ENCODE measurements around the gene DEFB127. TPM values are rescaled to one million over a fixed set of nuclear protein-coding genes. Genes with fewer than 3 reads are reported as not detected.
"Not testable (repeated sequence)": the region's sequence is repeated elsewhere in the genome, so short reads cannot be mapped to it uniquely, and the experiment has no call there.

The DEFB127 gene, protein sequence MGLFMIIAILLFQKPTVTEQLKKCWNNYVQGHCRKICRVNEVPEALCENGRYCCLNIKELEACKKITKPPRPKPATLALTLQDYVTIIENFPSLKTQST
- not detected for total RNA-seq
- long read RNA-seq: 0 reads

DNA sequence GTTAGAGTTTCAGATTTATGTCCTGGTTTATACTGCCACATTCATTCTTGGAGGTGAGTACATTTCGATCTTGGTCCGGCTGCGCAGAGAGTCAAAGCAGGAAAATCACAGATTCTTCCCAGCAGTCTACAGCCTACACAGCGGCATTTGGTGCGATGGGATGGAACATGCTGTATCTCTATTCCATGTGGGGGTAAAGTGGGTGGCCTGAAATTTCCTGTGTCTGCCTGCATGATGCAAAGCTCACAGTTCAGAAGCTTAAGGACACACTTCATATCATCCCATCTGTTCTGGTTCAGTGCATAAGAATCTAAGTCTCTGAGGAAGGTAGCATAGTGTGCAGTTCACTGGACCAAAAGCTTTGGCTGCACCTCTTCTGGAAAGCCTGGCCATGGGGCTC, at the start of gene DEFB127:
TSS of gene DEFB127 (plus strand) at position 301 of the 400 bp plus-strand sequence. CDS start at position 392, 91 bp downstream.
- intact Hi-C loops (cut with DNase I, micrococcal nuclease): no loop called here
- ATAC-seq (no peak), DNase-seq (no peak)

DNA sequence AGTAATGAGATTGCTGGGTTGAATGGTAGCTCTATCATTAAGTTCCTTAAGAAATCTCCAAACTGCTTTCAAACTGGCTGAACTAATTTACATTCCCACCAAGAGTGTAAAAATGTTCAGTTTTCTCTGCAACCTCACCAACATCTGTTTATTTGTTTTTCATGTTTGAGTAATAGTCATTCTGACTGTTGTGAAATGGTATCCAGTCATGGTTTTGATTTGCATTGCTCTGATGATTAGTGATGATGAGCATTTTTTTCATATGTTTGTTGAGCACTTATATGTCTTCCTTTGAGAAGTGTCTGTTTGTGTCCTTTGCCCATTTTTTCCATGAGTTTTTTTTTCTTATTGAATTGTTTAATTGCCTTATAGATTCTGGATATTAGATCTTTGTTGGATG, 44.9 kb upstream of the DEFB127 start:
- no peak for ATAC-seq
- intact Hi-C loops (cut with DNase I, micrococcal nuclease): no loop called here
- DNase-seq: no peak

DNA sequence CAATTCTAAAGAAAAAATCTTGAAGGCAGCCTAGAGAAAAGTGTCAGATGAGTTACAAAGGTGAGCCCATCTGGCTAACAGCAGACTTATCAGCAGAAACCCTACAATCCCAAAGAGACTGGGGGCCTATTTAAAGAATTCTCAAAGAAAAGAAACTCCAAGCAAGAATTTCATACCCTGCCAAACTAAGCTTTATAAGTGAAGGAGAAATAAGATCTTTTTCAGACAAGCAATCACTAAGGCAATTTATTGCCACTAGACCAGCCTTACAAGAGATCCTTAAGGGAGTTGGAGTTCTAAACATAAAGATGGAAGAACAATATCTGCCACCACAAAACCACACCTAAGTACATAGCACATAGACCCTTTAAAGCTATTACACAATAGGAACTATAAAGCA, 39.7 kb upstream of the DEFB127 start:
- intact Hi-C loops (cut with DNase I, micrococcal nuclease): no loop called here
- DNase-seq (no peak), ATAC-seq (no peak)

DNA sequence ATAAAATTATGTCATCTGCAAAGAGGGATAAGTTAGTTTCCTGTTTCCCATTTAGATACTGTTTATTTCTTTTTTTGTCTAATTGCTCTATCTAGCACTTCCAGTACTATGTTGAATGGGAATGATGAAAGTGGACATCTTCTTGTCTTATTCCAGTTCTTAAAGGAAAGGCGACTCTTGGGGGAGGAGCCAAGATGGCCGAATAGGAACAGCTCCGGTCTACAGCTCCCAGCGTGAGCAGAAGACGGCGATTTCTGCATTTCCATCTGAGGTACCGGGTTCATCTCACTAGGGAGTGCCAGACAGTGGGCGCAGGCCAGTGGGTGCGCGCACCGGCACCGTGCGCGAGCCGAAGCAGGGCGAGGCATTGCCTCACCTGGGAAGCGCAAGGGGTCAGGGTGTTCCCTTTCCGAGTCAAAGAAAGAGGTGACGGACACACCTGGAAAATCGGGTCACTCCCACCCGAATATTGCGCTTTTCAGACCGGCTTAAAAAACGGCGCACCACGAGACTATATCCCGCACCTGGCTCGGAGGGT, 27.4 kb upstream of the DEFB127 start:
- intact Hi-C loops (cut with DNase I, micrococcal nuclease); ATAC-seq: not testable (repeated sequence)

DNA sequence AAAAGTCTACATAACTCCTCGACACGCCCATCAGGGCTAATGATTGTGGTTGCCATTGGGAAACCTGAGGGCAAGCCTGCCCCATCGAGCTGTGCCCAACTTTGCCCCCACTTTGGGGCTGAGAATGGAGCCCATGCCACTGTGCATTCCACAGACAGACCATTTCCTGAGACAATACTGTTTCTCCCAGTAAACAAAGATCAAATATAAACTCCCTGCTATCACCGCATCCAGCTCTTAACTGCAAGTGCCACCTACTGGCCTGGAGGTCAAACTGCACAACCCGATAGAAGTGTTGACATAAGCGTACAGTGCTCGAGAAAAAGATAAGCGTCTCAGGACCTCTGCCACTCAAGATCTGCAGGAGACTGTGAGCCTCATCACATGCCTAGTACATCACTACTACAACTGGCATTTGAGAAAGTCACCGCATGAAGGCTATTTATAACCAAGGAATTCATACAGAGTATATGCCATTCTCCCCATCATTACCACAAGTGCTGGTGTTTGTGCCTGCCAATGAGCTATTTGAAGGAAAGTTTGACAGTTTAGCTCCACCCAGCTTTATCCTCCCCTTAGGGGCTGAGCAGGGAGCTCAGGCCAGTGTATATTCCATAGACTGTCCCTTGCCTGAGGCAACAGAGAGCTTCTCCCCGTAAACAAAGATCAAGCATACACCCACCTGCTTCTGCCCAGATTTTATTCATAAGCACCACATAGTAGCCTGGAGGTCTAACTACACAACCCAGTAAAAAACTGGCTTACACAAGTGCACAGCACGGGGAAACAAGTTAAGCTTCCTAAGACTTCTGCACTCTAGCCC, 19.4 kb upstream of the DEFB127 start:
- intact Hi-C loops (cut with DNase I, micrococcal nuclease): no loop called here
- no peak for ATAC-seq

More for the DNA sequence above, 27.4 kb upstream of the DEFB127 start:
- not testable (repeated sequence) for DNase-seq

DNA sequence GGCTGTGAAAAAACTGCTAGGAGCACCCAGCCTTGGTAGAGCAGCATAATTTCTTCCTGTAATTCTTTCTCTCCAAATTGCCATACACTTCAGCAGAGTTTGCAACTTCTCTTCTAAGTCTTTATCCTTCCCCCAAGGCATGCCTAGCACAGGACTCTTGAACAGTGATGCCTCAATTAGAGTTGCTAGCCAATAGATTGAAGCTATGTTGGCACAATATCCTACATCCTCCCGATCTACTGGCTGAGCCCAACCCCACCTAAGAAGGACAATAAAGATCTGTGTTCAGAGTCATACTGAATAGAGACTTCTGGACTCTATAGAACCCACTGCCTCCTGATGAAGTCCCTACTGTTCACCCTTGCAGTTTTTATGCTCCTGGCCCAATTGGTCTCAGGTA, 15.0 kb upstream of the DEFB127 start, which contains the start of gene DEFB126:
TSS of gene DEFB126 (plus strand) at position 301 of the 400 bp plus-strand sequence. CDS start at position 340, 39 bp downstream.
- intact Hi-C loops (cut with DNase I, micrococcal nuclease): no loop called here
- no peak for DNase-seq
- ATAC-seq: no peak

More for the DNA sequence above, 19.4 kb upstream of the DEFB127 start:
- DNase-seq: no peak

DNA sequence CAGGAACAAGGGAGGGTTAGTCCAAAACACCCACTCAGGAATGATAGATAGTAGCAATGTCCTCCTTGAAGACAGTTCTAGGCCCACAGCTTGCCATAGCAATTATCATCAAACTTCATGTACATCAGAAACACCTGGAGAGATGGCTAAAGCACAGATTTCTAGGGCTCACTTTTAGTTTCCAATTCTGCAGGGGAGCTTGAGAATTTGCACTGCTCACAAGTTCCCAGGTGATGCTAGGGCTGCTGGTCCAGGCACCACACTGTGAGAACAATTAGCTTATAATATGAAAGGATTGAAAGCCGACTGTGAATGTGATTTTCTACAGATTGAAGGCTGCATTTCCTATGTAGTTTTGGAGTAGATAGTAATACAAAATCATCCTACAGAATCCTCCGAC, 11.4 kb upstream of the DEFB127 start:
- intact Hi-C loops (cut with DNase I, micrococcal nuclease): no loop called here
- DNase-seq: no peak
- no peak for ATAC-seq

DNA sequence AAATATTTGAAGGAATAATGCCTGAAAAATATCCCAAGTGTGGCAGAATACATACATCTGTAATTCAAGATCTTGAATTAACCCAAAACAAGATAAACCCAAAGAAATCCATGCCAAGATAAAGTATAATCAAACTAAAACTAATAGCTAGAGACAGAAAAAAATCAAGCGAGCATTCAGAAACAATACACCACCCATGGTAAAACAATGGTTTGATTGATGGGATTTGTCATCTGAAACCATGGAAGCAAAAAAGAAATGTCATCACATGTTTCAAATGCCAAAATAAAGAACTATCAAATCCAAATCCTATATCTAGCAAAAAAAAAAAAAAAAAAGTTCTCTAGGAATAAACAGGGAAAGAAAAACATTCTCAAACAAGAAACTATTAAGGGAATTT, 5.1 kb upstream of the DEFB127 start:
- no peak for DNase-seq
- intact Hi-C loops (cut with DNase I, micrococcal nuclease): no loop called here
- ATAC-seq: no peak

DNA sequence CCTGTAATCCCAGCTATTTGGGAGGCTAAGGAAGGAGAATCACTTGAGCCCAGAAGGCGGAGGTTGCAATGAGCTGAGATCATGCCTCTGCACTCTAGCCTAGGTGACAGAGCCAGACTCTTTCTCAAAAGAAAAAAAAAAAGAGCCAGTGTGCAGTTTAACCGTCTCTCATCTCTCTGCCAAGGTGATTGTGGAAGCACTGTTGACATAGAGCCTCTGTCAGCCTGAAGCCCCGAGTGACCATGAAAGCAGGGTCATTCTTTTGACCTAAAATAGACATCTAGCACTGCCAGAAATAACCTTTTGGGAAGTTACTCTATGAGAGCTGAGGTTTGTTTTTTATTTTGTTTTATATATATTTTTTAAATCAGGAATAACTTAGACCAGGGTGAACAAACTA, 7.4 kb downstream of the DEFB127 start:
- DNase-seq (no peak), ATAC-seq (no peak)
- intact Hi-C loops (cut with DNase I, micrococcal nuclease): no loop called here

DNA sequence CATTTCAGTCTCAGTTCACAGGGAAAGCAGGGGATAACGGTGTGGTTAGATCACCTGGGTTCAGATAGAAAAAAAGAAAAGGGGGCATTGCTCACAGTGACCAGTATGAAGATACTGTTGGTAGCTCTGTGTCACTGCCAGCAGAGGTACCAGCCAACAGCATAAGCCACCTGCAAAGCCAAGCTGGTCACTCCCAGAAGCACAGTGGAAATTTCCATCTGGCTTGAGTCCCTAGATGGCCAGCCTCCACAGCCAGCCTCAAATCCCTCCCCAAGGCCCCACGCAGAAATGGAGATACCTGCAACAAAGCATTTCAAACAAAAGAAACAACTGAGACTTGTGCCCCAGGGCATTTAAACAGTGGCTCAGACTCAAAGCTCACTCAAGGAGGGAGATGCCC, 11.6 kb downstream of the DEFB127 start:
- intact Hi-C loops (cut with DNase I, micrococcal nuclease): no loop called here
- DNase-seq (no peak), ATAC-seq (no peak)

DNA sequence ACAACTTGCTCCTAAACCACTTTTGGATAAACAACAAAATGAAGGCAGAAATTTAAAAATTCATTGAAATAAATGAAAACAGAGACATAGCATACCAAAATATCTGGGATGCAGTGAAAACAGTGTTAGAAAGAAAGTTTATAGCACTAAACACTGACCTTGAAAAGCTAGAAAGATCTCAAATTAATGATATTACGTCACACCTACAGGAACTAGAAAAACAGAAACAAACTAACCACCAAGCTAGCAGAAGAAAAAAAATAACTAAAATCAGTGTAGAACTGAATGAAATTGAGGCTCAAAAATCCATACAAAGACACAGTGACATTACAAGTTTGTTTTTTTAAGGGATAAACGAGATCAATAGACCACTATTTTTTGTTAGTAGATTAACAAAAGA, 27.0 kb downstream of the DEFB127 start:
- ATAC-seq: no peak
- intact Hi-C loops (cut with DNase I, micrococcal nuclease): no loop called here
- DNase-seq: no peak

DNA sequence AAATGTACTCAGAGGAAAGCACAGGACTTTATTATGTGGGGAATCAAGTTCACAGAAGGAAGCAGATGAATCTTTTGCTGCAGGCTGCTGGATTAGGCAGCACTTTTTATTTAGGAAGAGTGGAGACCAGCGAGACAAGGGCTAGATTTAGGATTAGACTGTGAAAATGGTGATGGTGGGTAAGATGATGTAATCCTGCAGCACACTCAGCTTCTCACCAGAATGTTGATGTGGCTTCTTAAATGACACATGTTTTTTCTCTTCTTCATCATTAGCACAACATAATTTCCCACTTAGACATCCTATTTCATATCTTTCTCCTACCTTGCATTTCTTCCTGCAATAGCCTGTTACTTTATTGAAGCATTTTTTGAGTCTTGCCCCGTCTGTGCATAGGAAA, 30.5 kb downstream of the DEFB127 start:
- intact Hi-C loops (cut with DNase I, micrococcal nuclease): no loop called here
- ATAC-seq (no peak), DNase-seq (no peak)

DNA sequence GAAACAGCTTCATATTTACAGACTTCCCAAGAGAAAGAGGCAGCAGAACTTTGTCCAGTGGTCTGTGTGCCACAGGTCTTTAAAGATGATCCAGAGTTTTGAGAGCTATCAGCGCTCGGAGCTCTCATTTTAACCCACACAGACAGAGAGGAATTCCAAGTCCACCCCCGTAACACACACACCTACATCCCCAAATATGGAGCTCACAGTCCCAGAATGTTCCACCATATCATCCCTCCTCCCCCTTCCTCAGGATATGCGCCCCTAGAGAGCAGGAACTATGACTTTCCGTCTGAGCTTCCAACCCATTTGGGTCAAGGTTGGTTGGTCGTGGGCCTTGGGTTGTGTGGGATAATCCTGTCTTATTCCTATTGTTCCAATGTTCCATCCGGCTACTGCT, 32.4 kb downstream of the DEFB127 start, which contains the start of gene DEFB128:
TSS of gene DEFB128 (minus strand) at position 101 of the 400 bp plus-strand sequence. CDS start at position 13, 88 bp downstream.
- intact Hi-C loops (cut with DNase I, micrococcal nuclease): no loop called here
- DNase-seq (no peak), ATAC-seq (no peak)

DNA sequence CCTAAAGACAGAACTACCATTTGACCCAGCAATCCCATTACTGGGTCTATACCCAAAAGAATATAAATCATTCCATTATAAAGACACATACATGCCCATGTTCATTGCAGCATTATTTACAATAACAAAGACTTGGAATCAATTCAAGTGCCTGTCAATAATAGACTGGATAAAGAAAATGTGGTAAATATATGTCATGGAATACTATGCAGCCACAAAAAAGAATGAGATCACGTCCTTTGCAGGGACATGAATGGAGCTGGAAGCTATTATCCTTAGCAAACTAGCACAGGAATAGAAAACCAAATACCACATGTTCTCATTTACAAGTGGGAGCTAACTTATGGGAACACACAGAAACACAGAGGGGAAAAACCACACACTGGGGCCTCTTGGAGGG, 41.0 kb downstream of the DEFB127 start:
- ATAC-seq: no peak
- intact Hi-C loops (cut with DNase I, micrococcal nuclease): no loop called here
- no peak for DNase-seq

DNA sequence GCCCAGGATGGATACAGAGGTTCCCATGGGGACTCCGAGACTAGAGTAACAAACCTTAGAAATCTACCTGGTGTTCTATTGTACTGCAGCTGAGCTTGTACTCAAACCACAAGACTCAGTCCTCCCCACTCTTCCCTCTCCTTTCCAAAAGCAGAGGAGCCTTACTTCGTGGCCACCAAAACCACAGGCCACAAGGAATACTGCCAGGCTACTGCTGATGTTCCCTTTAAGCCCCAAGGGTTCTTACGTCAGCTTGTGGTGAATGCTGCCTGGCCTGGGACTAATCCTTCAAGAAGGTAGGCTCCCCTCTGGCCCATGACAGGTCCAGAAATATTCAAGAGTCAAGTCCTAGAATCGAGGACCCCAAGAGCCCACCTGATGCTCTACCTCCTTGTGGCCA, 42.7 kb downstream of the DEFB127 start:
- no peak for ATAC-seq
- no peak for DNase-seq
- intact Hi-C loops (cut with DNase I, micrococcal nuclease): no loop called here

DNA sequence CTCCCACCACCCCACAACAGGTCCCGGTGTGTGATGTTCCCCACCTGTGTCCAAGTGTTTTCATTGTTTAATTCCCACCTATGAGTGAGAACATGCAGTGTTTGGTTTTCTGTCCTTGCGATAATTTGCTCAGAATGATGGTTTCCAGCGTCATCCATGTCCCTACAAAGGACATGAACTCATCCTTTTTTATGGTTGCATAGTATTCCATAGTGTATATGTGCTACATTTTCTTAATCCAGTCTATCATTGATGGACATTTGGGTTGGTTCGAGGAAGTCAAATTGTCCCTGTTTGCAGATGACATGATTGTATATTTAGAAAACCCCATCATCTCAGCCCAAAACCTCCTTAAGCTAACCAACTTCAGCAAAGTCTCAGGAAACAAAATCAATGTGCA, 46.4 kb downstream of the DEFB127 start:
- ATAC-seq; DNase-seq; intact Hi-C loops (cut with DNase I, micrococcal nuclease): not testable (repeated sequence)

All from left colon (tissue), 2 donors.